Activated T-cell treated with anti-CD3 and anti-CD28 coated beads, Interleukin-2, amount 50 U/mL, for 72 hours (primary cell): ENCODE results near the gene CRABP1. TPM values are rescaled to one million over a fixed set of nuclear protein-coding genes. Genes with fewer than 3 reads are reported as not detected.
"Not testable (repeated sequence)": the region's sequence is repeated elsewhere in the genome, so short reads cannot be mapped to it uniquely, and the experiment has no call there.

Source experiments
- ATAC-seq, 2 donors: fragments of 150-1000 bp; cut with Tn5 transposase; replicated peaks in 1 of 2; 2 replicates each; pipeline ENCODE4 v1.10.0; 2021; ENCODE audit warnings: moderate library complexity in 2 of 2, mild to moderate bottlenecking in 1 of 2
- DNase-seq, 2 donors: peaks; one replicate each; pipeline ENCODE4 v3.0.0; 2021 to 2022; ENCODE audit warnings: mixed read lengths in 1 of 2
- H3K27ac Mint-ChIP-seq: one replicate; pipeline ENCODE4 v1.8.0; 2022; ENCODE audit warnings: mild to moderate bottlenecking, moderate library complexity, mixed read lengths
- H3K27me3 Mint-ChIP-seq: one replicate; pipeline ENCODE4 v1.8.0; 2022; ENCODE audit warnings: low read depth, mixed read lengths
- H3K36me3 Mint-ChIP-seq, 2 donors: one replicate each; pipeline ENCODE4 v1.8.0; 2022; ENCODE audit warnings: mixed read lengths in 2 of 2, mild to moderate bottlenecking in 1 of 2; ENCODE audit not compliant: insufficient read depth in 2 of 2
- H3K4me1 Mint-ChIP-seq: one replicate; pipeline ENCODE4 v1.8.0; 2022; ENCODE audit warnings: low read depth, mixed read lengths
- H3K4me3 Mint-ChIP-seq, 2 donors: one replicate each; pipeline ENCODE4 v1.8.0; 2022; ENCODE audit warnings: mild to moderate bottlenecking in 2 of 2, mixed read lengths in 2 of 2, moderate library complexity in 2 of 2
- H3K9me3 Mint-ChIP-seq, 2 donors: one replicate each; pipeline ENCODE4 v1.8.0; 2022; ENCODE audit warnings: mixed read lengths in 2 of 2
- total RNA-seq, 2 donors: library from RNA; stranded (reverse); gene quantifications; one replicate each; pipeline ENCODE4 v1.2.3, GENCODE V29; 2022

Gene CRABP1
- total RNA-seq, 2 donors from 2014 or later: 0.65 TPM; not detected in 1

DNA sequence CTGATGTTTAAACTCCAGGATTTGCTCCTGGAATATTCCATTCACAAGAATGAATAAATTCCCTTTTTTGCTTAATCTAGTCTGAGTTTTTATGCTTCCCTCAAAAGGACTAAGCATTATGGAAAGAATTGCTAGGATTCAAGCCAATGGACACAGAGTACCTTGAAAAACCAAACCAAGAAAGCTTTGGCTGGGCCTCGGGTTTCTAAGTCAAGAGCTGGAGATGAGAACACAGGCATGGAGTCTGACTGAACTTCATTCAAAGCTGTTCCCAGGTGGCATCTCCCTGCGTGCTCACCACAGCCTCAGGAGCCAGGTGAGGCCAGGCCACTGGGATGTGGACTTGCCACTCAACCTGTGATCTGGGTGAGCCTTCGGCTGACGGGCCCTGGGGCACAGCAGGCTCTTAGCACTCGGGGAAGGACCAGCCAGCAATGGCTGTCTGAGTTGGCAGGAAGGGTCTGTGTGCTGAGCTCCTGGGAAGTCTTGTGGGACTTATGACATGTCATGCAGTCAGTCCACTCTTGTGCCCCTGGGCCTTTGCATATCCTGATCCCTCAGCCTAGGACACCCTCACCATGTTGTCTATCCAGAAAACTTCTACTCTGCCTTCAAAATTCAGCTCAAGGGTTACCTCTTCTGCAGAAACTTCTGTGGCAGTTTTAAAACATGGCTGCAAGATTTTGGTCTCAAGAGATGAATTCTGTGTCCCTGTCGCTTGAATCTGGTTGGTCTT lies 21.8 kb downstream of the CRABP1 start:
- Mint-ChIP-seq H3K27me3 (peaks cover 17% of the 10 kb centered on the region), H3K9me3 (no peaks in the 10 kb centered on the region), H3K27ac (no peak overlapping the region), H3K4me3 (no peak overlapping the region), H3K4me1 (peaks cover 4% of the 10 kb centered on the region), H3K36me3 (no peaks in the 10 kb centered on the region)
- ATAC-seq (no peak), DNase-seq (no peak)

DNA sequence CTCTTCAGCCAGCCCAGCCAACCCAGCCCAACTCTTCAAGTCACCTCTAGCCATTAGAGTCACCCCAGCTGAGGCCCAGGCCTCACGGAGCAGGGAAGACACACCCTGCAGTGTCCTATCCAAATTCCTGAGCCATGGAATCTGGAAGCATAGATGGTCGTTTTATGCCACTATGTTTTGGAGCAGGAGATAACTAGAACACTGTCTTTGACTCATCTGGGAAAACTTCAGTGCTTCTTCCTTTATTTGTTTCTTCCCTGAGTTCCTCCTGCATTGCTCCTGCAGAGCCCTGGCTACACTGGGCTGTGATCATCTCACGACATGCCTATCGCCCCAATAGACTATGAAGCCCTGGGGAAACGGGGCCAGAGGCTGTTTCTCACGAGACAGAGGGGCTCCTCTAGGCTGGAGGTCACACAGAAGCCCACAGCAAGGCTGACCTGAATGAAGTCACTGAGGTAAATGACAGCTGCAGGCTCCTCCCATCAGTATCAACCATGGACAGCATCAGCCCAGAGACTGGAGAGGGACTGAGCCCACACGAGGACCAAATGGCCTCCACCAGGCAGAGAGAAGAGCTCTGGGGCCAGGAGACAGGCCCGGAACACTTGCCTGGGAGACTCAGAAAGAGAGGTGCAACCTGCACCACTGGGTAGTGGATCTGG lies 22.7 kb downstream of the CRABP1 start:
- Mint-ChIP-seq H3K27ac (no peak overlapping the region), H3K4me3 (no peak overlapping the region), H3K4me1 (peaks cover 4% of the 10 kb centered on the region), H3K9me3 (no peaks in the 10 kb centered on the region), H3K36me3 (no peaks in the 10 kb centered on the region), H3K27me3 (peaks cover 17% of the 10 kb centered on the region)
- DNase-seq: no peak
- no peak for ATAC-seq

DNA sequence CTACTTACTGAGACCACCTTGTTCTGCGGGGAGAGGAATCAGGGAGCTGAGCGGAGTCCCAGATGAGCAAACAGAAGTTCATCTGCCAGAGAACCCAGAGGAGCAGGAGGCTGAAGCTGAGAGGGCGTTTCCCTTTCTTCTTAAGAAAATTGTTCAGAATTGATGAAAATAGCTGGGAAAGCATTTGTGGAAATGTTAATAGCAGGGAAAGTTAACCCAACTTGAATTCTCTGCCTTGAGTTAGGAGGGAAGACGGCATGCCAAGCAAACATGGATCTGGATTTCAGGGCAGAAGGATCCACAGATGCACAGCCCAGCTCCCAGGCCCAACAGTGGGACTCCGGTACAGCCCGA lies 23.2 kb downstream of the CRABP1 start:
- H3K36me3 Mint-ChIP-seq: no peaks in the 10 kb centered on the region
- DNase-seq (no peak), ATAC-seq (no peak)

DNA sequence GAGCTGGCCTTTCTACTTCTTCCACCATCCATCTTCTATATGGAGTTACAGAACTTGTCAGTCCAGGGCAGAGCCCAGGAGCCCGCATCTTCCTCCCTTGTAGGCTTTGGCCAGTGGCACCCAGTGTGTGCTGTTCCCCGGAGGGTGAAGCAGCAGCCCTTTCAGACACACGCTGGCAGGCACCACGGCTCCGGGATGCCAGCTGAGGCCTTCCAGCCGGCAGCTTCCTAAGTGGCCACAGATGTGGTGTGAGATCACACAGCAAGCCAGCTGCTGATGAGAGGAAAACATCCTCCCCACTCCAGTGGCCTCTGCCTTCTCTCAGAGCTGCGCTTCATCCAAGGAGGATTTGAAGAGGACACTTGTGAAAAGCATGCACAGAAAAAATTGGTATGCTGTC lies 24.1 kb downstream of the CRABP1 start:
- H3K4me3 Mint-ChIP-seq: no peak overlapping the region

More for the DNA sequence above, 23.2 kb downstream of the CRABP1 start:
- Mint-ChIP-seq H3K27ac (no peak overlapping the region), H3K27me3 (peaks cover 17% of the 10 kb centered on the region), H3K9me3 (no peaks in the 10 kb centered on the region), H3K4me3 (no peak overlapping the region), H3K4me1 (peaks cover 4% of the 10 kb centered on the region)

DNA sequence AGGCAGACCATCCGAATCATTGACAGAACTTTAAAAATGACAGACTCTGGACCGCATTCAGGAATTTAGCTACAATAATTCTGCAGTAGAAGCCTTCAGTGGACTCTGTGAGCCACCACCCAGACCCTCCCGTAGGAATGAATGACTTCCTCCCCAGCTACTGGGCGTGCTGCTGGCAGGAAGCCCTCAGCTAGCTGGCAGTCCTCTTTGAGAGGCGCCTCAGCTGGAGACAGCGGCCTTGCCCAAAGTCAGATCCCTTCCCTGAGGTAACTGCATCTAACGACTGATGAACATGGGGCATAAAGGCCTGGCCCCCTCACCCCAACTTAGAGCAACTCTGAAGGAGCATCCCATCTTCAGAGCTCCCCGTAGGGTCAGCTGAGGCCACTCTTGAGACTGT lies 25.8 kb downstream of the CRABP1 start:
- Mint-ChIP-seq H3K9me3 (no peaks in the 10 kb centered on the region), H3K4me1 (peaks cover 4% of the 10 kb centered on the region), H3K4me3 (no peak overlapping the region), H3K27me3 (peaks cover 17% of the 10 kb centered on the region), H3K27ac (no peak overlapping the region), H3K36me3 (no peaks in the 10 kb centered on the region)
- ATAC-seq: peak in 1 of 2 donors; percentile 15
- no peak for DNase-seq

More for the DNA sequence above, 24.1 kb downstream of the CRABP1 start:
- Mint-ChIP-seq H3K4me1 (peaks cover 4% of the 10 kb centered on the region), H3K9me3 (no peaks in the 10 kb centered on the region), H3K27me3 (peaks cover 17% of the 10 kb centered on the region), H3K36me3 (no peaks in the 10 kb centered on the region), H3K27ac (no peak overlapping the region)
- DNase-seq (no peak), ATAC-seq (no peak)

DNA sequence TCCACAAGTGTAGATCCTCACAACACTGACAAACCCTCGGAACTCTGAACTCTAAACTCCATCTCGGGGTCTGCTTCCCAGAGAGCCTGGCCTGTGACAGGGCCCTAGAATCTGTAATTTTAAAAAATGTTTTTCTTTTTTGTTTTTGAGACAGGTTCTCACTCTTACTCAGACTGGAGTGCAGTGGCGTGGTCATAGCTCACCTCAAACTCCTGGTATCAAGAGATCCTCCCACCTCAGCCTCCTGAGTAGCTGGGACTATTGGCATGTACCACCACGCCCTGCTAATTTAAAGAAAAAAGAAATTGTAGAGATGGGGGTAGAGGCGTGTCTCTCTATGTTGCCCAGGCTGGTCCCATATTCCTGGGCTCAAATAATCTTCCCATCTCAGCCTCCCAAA lies 26.2 kb downstream of the CRABP1 start:
- Mint-ChIP-seq H3K4me1 (peaks cover 4% of the 10 kb centered on the region), H3K27ac (no peak overlapping the region), H3K36me3 (no peaks in the 10 kb centered on the region), H3K27me3 (peaks cover 17% of the 10 kb centered on the region), H3K9me3 (no peaks in the 10 kb centered on the region), H3K4me3 (no peak overlapping the region)
- ATAC-seq (peak; percentile 29 to 32), DNase-seq (no peak)

DNA sequence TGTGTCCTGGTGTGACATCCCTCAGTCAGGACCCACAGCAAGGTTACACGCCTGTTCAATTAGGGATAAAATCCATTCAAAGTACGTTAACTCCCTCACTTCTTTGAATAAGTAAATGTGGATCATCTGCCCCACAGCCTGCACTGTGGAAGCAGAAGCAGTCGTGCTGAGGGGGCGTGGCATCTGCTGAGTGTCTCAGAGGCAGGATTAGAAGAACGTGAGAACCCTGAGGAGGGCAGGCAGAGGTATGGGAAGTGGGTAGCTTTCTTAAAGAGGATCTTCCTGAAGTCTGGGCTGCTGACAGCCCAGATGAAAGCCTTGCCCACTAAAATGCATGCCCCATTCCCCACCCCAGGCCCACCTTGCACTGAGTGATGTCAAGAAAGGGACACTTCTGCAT lies 28.5 kb downstream of the CRABP1 start:
- Mint-ChIP-seq H3K9me3 (no peaks in the 10 kb centered on the region), H3K36me3 (no peaks in the 10 kb centered on the region), H3K4me3 (no peak overlapping the region), H3K27ac (no peak overlapping the region), H3K27me3 (peaks cover 17% of the 10 kb centered on the region), H3K4me1 (peaks cover 4% of the 10 kb centered on the region)
- ATAC-seq (no peak), DNase-seq (no peak)

DNA sequence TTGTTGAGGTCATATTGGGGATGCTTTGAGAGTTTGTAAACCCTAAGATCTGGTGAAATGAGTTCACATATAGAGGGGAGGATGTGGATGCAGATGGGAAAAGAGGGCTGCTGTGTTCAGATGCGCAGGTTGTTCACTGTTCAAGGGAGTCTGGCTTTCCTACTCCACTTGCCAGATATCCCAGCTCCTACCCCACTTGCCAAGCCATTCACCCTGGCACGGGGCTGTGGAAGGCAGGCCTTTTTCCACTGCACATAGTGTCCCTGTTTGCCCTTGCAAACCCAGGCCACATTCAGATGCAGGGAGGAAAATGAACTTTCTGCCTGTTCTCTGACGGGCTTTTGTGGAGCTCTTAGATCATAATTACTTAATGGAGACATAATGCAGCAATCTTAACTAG lies 29.0 kb downstream of the CRABP1 start:
- ATAC-seq (no peak), DNase-seq (no peak)
- Mint-ChIP-seq H3K9me3 (no peaks in the 10 kb centered on the region), H3K27ac (no peak overlapping the region), H3K27me3 (peaks cover 17% of the 10 kb centered on the region), H3K36me3 (no peaks in the 10 kb centered on the region), H3K4me1 (peaks cover 4% of the 10 kb centered on the region), H3K4me3 (no peak overlapping the region)

DNA sequence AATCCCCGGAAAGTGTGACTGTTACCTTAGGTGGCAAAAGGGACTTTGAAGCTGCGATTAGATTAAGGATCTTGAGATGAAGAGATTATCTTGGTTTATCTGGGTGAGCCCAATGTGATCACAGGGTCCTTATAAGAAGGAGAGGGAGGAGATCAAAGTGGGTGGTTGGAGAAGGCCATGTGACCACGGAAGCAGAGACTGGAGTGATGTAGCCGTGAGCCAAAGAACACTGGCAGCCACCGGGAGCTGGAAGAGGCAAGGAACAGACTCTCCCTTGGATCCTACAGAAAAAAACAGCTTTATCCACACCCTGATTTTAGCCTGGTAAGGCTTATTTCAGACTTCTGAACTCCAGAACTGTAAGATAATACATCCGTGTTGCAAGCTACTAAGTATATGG lies 29.9 kb downstream of the CRABP1 start:
- peaks cover 22% of the 10 kb centered on the region for H3K27me3 Mint-ChIP-seq
- no peak overlapping the region for H3K4me3 Mint-ChIP-seq
- H3K36me3 Mint-ChIP-seq: no peaks in the 10 kb centered on the region
- H3K9me3 Mint-ChIP-seq: no peaks in the 10 kb centered on the region
- DNase-seq (no peak), ATAC-seq (no peak)
- no peak overlapping the region for H3K27ac Mint-ChIP-seq
- H3K4me1 Mint-ChIP-seq: peaks cover 10% of the 10 kb centered on the region

DNA sequence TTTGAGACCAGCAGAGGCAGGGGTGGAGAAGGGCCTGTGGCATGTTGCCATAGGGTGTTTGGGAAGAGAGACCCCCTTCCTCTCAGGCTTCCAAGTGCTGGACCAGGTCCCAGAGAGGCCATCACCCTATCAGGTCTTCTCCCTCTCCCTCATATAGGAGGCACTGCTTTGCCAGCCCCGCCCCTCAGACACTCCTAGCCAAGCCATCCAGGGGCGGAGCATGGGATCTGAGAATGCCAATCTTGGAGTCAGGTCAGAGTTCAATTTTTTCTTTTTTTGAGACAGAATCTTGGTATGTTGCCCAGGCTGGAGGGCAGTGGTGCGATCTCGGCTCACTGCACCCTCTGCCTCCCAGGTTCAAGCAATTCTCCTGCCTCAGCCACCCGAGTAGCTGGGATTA lies 32.7 kb downstream of the CRABP1 start:
- H3K4me3 Mint-ChIP-seq: no peak overlapping the region
- no peaks in the 10 kb centered on the region for H3K9me3 Mint-ChIP-seq
- H3K4me1 Mint-ChIP-seq: peaks cover 11% of the 10 kb centered on the region
- H3K36me3 Mint-ChIP-seq: no peaks in the 10 kb centered on the region
- DNase-seq: no peak
- peaks cover 10% of the 10 kb centered on the region for H3K27me3 Mint-ChIP-seq
- H3K27ac Mint-ChIP-seq: no peak overlapping the region
- ATAC-seq: no peak

DNA sequence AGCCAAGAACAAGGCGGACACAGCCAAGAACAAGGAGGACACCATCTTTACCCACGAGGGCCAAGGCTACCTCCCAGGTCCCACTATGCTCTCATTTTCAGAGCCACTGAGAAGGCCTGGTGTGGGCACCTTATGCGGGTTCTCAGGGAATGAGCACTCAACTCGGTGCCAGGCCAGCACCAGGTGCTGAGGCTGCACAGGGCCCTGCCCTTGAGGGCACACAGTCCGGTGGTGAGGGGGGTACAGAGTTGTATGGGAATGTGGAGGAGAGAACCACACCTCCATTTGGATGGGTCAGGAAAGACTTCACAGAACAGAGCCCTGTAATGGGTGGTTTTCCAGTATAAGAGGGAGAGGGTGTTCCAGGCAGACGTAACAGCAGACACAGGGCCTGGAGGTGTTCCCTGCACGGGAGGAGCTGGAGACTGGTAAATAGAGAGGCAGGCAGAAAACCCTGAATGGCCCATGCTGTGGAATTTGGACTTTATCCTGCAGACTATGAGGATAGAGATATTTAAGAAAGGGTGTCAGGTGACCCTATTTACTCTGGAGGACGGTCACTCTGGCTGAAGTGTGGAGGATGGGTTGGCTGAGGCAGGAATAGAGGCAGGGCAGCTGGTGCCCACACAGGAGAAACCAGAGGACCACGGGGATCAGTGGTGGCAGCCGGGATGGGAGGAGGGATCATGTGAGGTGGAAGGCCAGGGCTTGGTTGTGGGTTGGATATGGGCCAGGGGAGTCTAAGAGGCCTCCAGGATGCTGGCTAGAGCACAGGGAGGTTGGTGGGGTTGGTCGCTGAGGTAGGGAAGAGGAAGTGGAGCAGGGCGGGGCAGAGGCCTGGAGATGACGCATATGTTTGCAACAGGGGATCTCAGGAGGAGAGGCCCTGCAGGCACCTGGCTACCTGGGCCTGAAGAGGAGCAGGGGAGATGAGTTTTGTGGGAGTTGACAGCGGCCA lies 34.6 kb downstream of the CRABP1 start:
- peaks cover 27% of the 10 kb centered on the region for H3K27me3 Mint-ChIP-seq
- H3K9me3 Mint-ChIP-seq: no peaks in the 10 kb centered on the region
- peaks cover 11% of the 10 kb centered on the region for H3K4me1 Mint-ChIP-seq
- DNase-seq (no peak), ATAC-seq (peak in 1 of 2 donors; percentile 45)
- no peak overlapping the region for H3K4me3 Mint-ChIP-seq
- H3K36me3 Mint-ChIP-seq: no peaks in the 10 kb centered on the region
- H3K27ac Mint-ChIP-seq: no peak overlapping the region

DNA sequence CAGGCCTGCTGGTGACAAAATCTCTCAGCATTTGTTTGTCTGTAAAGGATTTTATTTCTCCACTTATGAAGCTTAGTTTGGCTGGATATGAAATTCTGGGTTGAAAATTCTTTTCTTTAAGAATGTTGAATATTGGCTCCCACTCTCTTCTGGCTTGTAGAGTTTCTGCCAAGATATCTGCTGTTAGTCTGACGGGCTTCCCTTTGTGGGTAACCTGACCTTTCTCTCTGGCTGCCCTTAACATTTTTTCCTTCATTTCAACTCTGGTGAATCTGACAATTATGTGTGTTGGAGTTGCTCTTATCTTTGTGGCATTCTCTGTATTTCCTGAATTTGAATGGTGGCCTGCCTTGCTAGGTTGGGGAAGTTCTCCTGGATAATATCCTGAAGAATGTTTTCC lies 40.0 kb downstream of the CRABP1 start:
- peaks cover 41% of the 10 kb centered on the region for H3K27me3 Mint-ChIP-seq
- not testable (repeated sequence) for H3K4me3 Mint-ChIP-seq, H3K9me3 Mint-ChIP-seq, H3K36me3 Mint-ChIP-seq, DNase-seq, H3K4me1 Mint-ChIP-seq, ATAC-seq, H3K27ac Mint-ChIP-seq
